Liver (tissue), 9 donors: Measurements from ENCODE around the gene FAM107A. TPM values are rescaled to one million over a fixed set of nuclear protein-coding genes. Genes with fewer than 3 reads are reported as not detected.
A peak's percentile ranks its signal among the peaks of the same experiment; 100 is the strongest.

Experiments
- DNase-seq: peaks from one replicate; pipeline ENCODE4 v3.0.0-alpha.2; 2017; ENCODE audit warnings: low spot score
- H3K27ac ChIP-seq, 2 donors: one replicate each; pipeline ENCODE4 v1.7.0; 2013; ENCODE audit warnings: inconsistent platforms in 2 of 2, low read length in 2 of 2, control low read depth in 1 of 2, low read depth in 1 of 2, mild to moderate bottlenecking in 1 of 2
- H3K27me3 ChIP-seq, 4 donors: one replicate each; pipeline versions ENCODE4 v1.6.1 to v1.7.0; 2013; ENCODE audit warnings: low read length in 3 of 4, inconsistent platforms in 1 of 4, mild to moderate bottlenecking in 1 of 4, moderate library complexity in 1 of 4; ENCODE audit not compliant: control insufficient read depth in 4 of 4, insufficient read depth in 4 of 4
- H3K36me3 ChIP-seq, 4 donors: one replicate each; pipeline versions ENCODE4 v1.6.1 to v1.7.0; 2013; ENCODE audit warnings: low read length in 3 of 4, mild to moderate bottlenecking in 3 of 4, low read depth in 1 of 4, moderate library complexity in 1 of 4; ENCODE audit not compliant: control insufficient read depth in 4 of 4, insufficient read depth in 3 of 4
- H3K4me1 ChIP-seq, 4 donors: one replicate each; pipeline versions ENCODE4 v1.6.1 to v1.7.0; 2013; ENCODE audit warnings: low read length in 3 of 4, mild to moderate bottlenecking in 3 of 4, moderate library complexity in 1 of 4; ENCODE audit not compliant: control insufficient read depth in 4 of 4, insufficient read depth in 4 of 4
- H3K4me3 ChIP-seq, 3 donors: one replicate each; pipeline versions ENCODE4 v1.6.1 to v1.7.0; 2013; ENCODE audit warnings: low read length in 3 of 3, control low read depth in 1 of 3, low read depth in 1 of 3, mild to moderate bottlenecking in 1 of 3
- H3K9ac ChIP-seq, 2 donors: one replicate each; pipeline ENCODE4 v1.7.0; 2013; ENCODE audit warnings: low read length in 2 of 2, mild to moderate bottlenecking in 2 of 2, moderate library complexity in 2 of 2, control low read depth in 1 of 2, low read depth in 1 of 2
- H3K9me3 ChIP-seq, 4 donors: one replicate each; pipeline versions ENCODE4 v1.6.1 to v1.7.0; 2013; ENCODE audit warnings: low read length in 3 of 4; ENCODE audit not compliant: control insufficient read depth in 4 of 4
- ATF3 ChIP-seq: IDR thresholded peaks from 2 replicates; pipeline ENCODE4 v1.6.1; 2016; ENCODE audit warnings: antibody characterized with exemption
- FOXA1 ChIP-seq: IDR thresholded peaks from 2 replicates; pipeline ENCODE4 v1.6.1; 2016; ENCODE audit warnings: antibody characterized with exemption
- FOXA2 ChIP-seq: IDR thresholded peaks from 2 replicates; pipeline ENCODE4 v1.6.1; 2016; ENCODE audit warnings: antibody characterized with exemption
- HNF4A ChIP-seq, 2 donors: conservative IDR thresholded peaks; 2 replicates each; pipeline ENCODE4 v1.6.1; 2016; ENCODE audit warnings: antibody characterized with exemption in 2 of 2, mild to moderate bottlenecking in 2 of 2
- HNF4G ChIP-seq: IDR thresholded peaks from 2 replicates; pipeline ENCODE4 v1.6.1; 2016; ENCODE audit warnings: antibody characterized with exemption
- JUND ChIP-seq, 2 donors: IDR thresholded peaks; 2 replicates each; pipeline ENCODE4 v1.6.1; 2016; ENCODE audit warnings: antibody characterized with exemption in 2 of 2
- MAX ChIP-seq: IDR thresholded peaks from 2 replicates; pipeline ENCODE4 v1.6.1; 2016; ENCODE audit warnings: antibody characterized with exemption
- NR2F2 ChIP-seq: IDR thresholded peaks from 2 replicates; pipeline ENCODE4 v1.6.1; 2016; ENCODE audit warnings: antibody characterized with exemption
- REST ChIP-seq: IDR thresholded peaks from 2 replicates; pipeline ENCODE4 v1.6.1; 2016; ENCODE audit warnings: antibody characterized with exemption, mild to moderate bottlenecking
- RXRA ChIP-seq, 2 donors: IDR thresholded peaks; 2 replicates each; pipeline ENCODE4 v1.6.1; 2017 to 2018; ENCODE audit warnings: antibody characterized with exemption in 2 of 2, mild to moderate bottlenecking in 1 of 2
- TAF1 ChIP-seq: conservative IDR thresholded peaks from 2 replicates; pipeline ENCODE4 v1.6.1; 2016; ENCODE audit warnings: antibody characterized with exemption, mild to moderate bottlenecking
- WGBS: extraction: QIAGEN DNeasy Blood & Tissue Kit; methylation state at CpG from one replicate; pipeline ENCODE4 v1.1.7; 2013; 5-methylcytosine and 5-hydroxymethylcytosine counted together
- polyA plus RNA-seq, 2 donors: library from polyadenylated mRNA; stranded (reverse) in 1 of 2; unstranded in 1 of 2; fragments of 200-250 nt in 1 of 2; fragments of >200 nt in 1 of 2; fragmentation: Nextera tagmentation in 1 of 2; extraction: Ambion mirVana in 1 of 2; gene quantifications; one replicate each; pipeline versions ENCODE4 v1.2.1 to v1.2.3, GENCODE V29; 2013 to 2015
- total RNA-seq, 2 donors: library from RNA; depleted of rRNA; stranded (reverse); fragments of >200 nt; gene quantifications; one replicate each; pipeline ENCODE4 v1.2.3, GENCODE V29; 2014
- TF ChIP-seq, protein P1 (sequence below): fragments of 150-350 bp; IDR thresholded peaks from 2 replicates; pipeline ENCODE4 v1.5.1; 2017; ENCODE audit warnings: improper control_type of control experiment, low read depth, low read length; ENCODE audit not compliant: missing input control
- donor health status: healthy.
- donor health status: healthy.
- donor health status: healthy.
- donor health status: healthy.
- donor health status: healthy.

Gene FAM107A
- total and polyA plus RNA-seq, 4 donors: 0.05 to 4.7 (median 1.4) TPM

DNA sequence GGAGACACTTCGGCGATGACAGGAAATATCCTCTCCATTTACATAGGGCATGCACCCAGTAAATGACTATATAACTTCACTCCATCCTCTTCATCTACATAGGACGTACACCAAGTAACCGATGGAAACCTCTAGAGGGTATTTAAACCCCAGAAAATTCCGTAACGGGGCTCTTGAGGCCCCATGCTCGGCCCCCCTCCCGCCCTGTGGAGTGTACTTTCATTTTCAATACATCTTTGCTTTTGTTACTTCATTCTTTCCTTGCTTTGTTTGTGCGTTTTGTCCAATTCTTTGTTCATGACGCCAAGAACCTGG is 7.5 kb upstream of the FAM107A start:
- Histone ChIP-seq H3K4me3 (peak overlapping the region; percentile 61 to 92 (median 61)), H3K9me3 (no peaks in the 10 kb centered on the region), H3K27me3 (no peaks in the 10 kb centered on the region), H3K36me3 (no peaks in the 10 kb centered on the region), H3K9ac (peak overlapping the region in 1 of 2 donors; percentile 93), H3K27ac (peak overlapping the region in 1 of 2 donors; percentile 82), H3K4me1 (peaks cover 3 to 10% (median 6%) of the 10 kb centered on the region in 4 donors)
- TF ChIP-seq FOXA1 (no peak), HNF4G (no peak)
- TF ChIP-seq, protein P1, sequence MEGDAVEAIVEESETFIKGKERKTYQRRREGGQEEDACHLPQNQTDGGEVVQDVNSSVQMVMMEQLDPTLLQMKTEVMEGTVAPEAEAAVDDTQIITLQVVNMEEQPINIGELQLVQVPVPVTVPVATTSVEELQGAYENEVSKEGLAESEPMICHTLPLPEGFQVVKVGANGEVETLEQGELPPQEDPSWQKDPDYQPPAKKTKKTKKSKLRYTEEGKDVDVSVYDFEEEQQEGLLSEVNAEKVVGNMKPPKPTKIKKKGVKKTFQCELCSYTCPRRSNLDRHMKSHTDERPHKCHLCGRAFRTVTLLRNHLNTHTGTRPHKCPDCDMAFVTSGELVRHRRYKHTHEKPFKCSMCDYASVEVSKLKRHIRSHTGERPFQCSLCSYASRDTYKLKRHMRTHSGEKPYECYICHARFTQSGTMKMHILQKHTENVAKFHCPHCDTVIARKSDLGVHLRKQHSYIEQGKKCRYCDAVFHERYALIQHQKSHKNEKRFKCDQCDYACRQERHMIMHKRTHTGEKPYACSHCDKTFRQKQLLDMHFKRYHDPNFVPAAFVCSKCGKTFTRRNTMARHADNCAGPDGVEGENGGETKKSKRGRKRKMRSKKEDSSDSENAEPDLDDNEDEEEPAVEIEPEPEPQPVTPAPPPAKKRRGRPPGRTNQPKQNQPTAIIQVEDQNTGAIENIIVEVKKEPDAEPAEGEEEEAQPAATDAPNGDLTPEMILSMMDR: no peak
- no peak for DNase-seq
- WGBS: 44% methylated on average over 10 of the region's 10 CpGs

DNA sequence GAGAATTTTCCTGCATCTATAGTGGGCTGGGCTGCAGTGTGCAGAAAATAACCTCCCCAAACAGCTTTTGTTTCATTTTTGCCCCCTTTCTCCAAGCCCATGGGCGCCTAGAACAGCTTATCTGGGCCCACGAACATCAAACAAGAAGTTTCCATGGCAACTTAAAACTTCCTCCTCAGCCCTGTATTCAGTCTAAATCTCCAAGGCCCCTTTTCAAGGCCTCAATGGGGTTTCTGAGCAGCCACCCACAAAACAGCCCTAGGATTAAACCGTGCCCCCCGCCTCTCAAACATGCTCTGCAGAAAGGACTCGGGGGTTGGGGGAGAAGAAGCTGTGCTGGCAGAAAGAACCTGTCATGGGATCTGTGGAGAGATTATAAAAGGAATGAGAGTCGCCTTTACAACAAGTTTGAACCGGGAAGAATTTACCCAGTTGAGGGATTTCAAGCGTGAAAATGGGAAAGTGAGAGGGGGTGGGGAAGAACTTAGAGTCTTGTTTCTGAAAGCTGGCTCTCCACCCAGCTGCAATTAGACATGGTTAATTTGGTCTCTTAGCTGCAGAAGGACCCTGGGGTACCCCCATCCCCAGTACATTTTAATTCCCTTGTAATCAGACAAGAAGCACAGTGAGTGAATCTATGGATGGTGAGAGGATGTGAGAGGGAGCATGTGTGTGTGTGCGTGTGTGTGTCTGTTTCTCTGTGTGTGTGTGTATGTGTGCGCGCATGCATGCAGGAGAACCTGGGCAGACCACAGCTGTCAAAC is 4.3 kb upstream of the FAM107A start:
- Histone ChIP-seq H3K4me3 (no peak overlapping the region), H3K36me3 (no peaks in the 10 kb centered on the region), H3K27ac (no peak overlapping the region), H3K27me3 (no peaks in the 10 kb centered on the region), H3K9me3 (no peaks in the 10 kb centered on the region), H3K9ac (no peak overlapping the region), H3K4me1 (peaks cover 3 to 10% (median 6%) of the 10 kb centered on the region in 4 donors)
- 83% methylated on average over 11 of the region's 11 CpGs for WGBS
- no peak for DNase-seq
- TF ChIP-seq MAX: no peak
- no peak for TF ChIP-seq FOXA1
- TF ChIP-seq TAF1: no peak
- TF ChIP-seq JUND (IDR thresholded peaks at IDR 0.05): no peak
- no peak for TF ChIP-seq HNF4A (conservative IDR thresholded peaks at IDR 0.05)
- TF ChIP-seq REST: no peak
- no peak for TF ChIP-seq ATF3
- no peak for TF ChIP-seq NR2F2
- TF ChIP-seq HNF4G: no peak

GRCh38 chr3:58580826-58581327 is 3.7 kb upstream of the FAM107A start:
- no peaks in the 10 kb centered on the region for H3K9me3 ChIP-seq
- H3K9ac ChIP-seq: no peak overlapping the region
- no peaks in the 10 kb centered on the region for H3K27me3 ChIP-seq
- H3K4me1 ChIP-seq: peaks cover 3 to 8% (median 6%) of the 10 kb centered on the region in 4 donors
- no peak overlapping the region for H3K27ac ChIP-seq
- no peaks in the 10 kb centered on the region for H3K36me3 ChIP-seq
- DNase-seq: no peak
- TF ChIP-seq RXRA (IDR thresholded peaks at IDR 0.05): no peak
- TF ChIP-seq FOXA2: peak; percentile 13
- TF ChIP-seq MAX: no peak
- 61% methylated on average over 4 of the region's 4 CpGs for WGBS
- no peak overlapping the region for H3K4me3 ChIP-seq
